Measurements from ENCODE around the gene TTC6. TPM values are rescaled to one million over a fixed set of nuclear protein-coding genes. Genes with fewer than 3 reads are reported as not detected.

Gene TTC6
- total and polyA plus RNA-seq, 12 donors: 0.72 TPM; not detected in 11

DNA sequence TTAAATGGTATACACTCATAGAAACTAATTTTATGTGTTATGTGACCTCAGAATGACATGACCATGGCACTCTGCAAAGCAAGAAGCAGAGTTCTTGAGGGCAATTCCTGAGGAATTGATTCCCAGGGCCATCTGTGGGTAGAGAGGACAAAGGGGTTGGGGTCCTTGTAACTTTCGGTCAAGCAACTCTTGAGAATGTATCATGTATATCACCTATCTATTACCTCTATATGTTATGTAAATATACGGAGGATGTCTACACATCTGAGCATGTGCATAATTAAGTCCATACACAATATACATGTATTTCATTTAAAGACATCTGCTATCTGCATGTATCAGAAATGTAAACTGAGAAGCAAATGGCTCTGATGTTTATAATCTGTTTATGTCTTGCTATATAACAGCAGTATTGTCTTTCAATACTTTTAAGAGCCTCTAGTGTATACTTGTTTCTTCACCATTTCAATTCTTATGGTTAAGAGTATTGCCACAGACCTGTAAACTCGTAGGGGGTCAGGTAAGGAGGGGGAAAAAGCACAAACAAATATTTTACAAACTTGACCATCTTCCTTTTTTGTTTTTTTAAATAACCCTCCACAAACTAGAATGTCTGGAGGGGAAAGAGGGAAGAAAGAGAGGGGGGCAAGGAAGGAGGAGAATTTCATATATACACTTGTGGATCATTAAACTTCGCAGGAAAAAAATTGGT is 4.8 kb upstream of the TTC6 start:
- intact Hi-C loops (cut with DNase I): loop anchor here (5.0 to 10.0 kb wide), 2 partner anchors 343 to 346 kb away; no protein-coding TSS in a partner anchor
- DNase-seq: no peak
- Histone ChIP-seq H3K9me3 (replicated peaks in 1 of 3) (peaks cover 0 to 6% (median 0%) of the 10 kb centered on the region in 3 donors), H3K27ac (no peak overlapping the region), H3K4me1 (replicated peaks in 1 of 2) (peaks cover 4 to 5% of the 10 kb centered on the region in 2 donors), H3K36me3 (replicated peaks in 1 of 2) (no peaks in the 10 kb centered on the region), H3K4me3 (no peak overlapping the region), H3K27me3 (peaks cover 85% of the 10 kb centered on the region)
- no peak for TF ChIP-seq POLR2A (IDR thresholded peaks at IDR 0.05)
- TF ChIP-seq, protein P1, sequence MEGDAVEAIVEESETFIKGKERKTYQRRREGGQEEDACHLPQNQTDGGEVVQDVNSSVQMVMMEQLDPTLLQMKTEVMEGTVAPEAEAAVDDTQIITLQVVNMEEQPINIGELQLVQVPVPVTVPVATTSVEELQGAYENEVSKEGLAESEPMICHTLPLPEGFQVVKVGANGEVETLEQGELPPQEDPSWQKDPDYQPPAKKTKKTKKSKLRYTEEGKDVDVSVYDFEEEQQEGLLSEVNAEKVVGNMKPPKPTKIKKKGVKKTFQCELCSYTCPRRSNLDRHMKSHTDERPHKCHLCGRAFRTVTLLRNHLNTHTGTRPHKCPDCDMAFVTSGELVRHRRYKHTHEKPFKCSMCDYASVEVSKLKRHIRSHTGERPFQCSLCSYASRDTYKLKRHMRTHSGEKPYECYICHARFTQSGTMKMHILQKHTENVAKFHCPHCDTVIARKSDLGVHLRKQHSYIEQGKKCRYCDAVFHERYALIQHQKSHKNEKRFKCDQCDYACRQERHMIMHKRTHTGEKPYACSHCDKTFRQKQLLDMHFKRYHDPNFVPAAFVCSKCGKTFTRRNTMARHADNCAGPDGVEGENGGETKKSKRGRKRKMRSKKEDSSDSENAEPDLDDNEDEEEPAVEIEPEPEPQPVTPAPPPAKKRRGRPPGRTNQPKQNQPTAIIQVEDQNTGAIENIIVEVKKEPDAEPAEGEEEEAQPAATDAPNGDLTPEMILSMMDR (IDR thresholded peaks at IDR 0.05): no peak
- WGBS, 4 donors: 22 to 29% (median 24%) methylated on average over 4 of the region's 4 CpGs

DNA sequence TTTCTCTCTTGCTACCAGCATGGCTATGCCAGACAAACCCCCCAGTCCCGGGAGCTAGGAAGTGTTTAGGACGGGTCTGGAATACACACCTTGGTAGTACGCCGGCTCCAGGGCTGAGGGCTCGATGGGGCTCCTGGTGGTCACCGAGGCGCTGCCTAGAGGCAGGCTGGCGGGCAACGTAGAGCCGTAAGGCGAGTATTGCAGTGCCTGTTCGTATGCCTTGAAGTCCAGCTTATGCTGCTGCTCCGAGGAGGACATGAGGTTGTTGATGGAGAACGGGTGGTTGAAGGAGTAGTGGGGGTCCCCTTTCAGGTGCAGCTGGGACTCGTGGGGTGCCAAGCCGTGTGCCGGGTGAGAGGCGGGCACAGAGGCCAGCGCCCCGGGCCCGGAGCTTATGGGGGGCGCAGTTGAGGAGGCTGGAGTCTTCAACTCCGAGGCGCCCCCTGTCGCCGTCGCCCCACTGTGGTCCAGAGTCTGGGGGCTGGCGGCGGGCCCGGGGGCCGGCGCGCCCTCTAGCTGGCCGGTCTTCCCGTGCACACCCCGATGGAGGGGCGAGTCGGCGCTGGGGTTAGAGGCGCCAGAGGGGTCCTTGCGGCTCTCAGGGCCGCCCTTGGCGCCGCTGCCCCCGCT is 4.0 kb upstream of the TTC6 start:
- peaks cover 0 to 6% (median 0%) of the 10 kb centered on the region in 3 donors for H3K9me3 ChIP-seq (replicated peaks in 1 of 3)
- DNase-seq: no peak
- H3K4me3 ChIP-seq: no peak overlapping the region
- intact Hi-C loops (cut with DNase I): loop anchor here (5.0 to 10.0 kb wide), 2 partner anchors 344 to 347 kb away; no protein-coding TSS in a partner anchor
- peaks cover 86% of the 10 kb centered on the region for H3K27me3 ChIP-seq
- WGBS, 4 donors: 6 to 8% (median 7%) methylated on average over 20 to 45 of the region's 45 CpGs
- TF ChIP-seq, protein P1 (IDR thresholded peaks at IDR 0.05): no peak
- TF ChIP-seq POLR2A (IDR thresholded peaks at IDR 0.05): no peak
- no peak overlapping the region for H3K27ac ChIP-seq
- peaks cover 10 to 12% of the 10 kb centered on the region in 2 donors for H3K4me1 ChIP-seq (replicated peaks in 1 of 2)
- H3K36me3 ChIP-seq (replicated peaks in 1 of 2): no peaks in the 10 kb centered on the region

- Histone ChIP-seq H3K27ac (no peak overlapping the region), H3K4me1 (replicated peaks in 1 of 2) (peaks cover 10 to 12% of the 10 kb centered on the region in 2 donors), H3K9me3 (replicated peaks in 1 of 3) (peaks cover 0 to under 1% (median 0%) of the 10 kb centered on the region in 3 donors), H3K27me3 (peaks cover 86% of the 10 kb centered on the region), H3K36me3 (replicated peaks in 1 of 2) (no peaks in the 10 kb centered on the region), H3K4me3 (no peak overlapping the region)
- WGBS, 4 donors: 6 to 45% (median 9%) methylated on average over 7 to 58 of the region's 58 CpGs
- TF ChIP-seq POLR2A (IDR thresholded peaks at IDR 0.05): no peak
- TF ChIP-seq, protein P1 (IDR thresholded peaks at IDR 0.05): no peak
- intact Hi-C loops (cut with DNase I): loop anchor here (5.0 to 10.0 kb wide), 2 partner anchors 345 to 347 kb away; no protein-coding TSS in a partner anchor
- DNase-seq: no peak
These were observed 3.4 kb upstream of the TTC6 start for GRCh38 chr14:37591941-37592481.
